ENCODE measurements around the gene SERPING1. TPM values are rescaled to one million over a fixed set of nuclear protein-coding genes. Genes with fewer than 3 reads are reported as not detected.

The SERPING1 gene
- total RNA-seq (ENCODE audit: unreplicated experiment) = 347 TPM
- long read RNA-seq, transcript SERPING1-201 (8 exons, 2,002 nt) = major isoform, 22 of 139 reads
- long read RNA-seq, partial matches to known transcripts = 102 of 139 reads
- long read RNA-seq, other reads (novel, unspliced or antisense) = 8 of 139 reads

- no peak for DNase-seq (ENCODE audit: low spot score)
- peaks cover 52% of the 10 kb centered on the region for H3K4me1 Mint-ChIP-seq (ENCODE audit: unreplicated experiment)
- no peak for TF ChIP-seq CTCF (IDR thresholded peaks at IDR 0.05; ENCODE audit: unreplicated experiment)
- peaks cover 22% of the 10 kb centered on the region for H3K36me3 Mint-ChIP-seq (ENCODE audit: low read depth, unreplicated experiment)
- H3K9me3 Mint-ChIP-seq (ENCODE audit: unreplicated experiment) = no peaks in the 10 kb centered on the region
- peaks cover 10% of the 10 kb centered on the region for H3K27me3 Mint-ChIP-seq (ENCODE audit: unreplicated experiment)
- peak within 1 kb of the TSS; percentile 96 for H3K27ac Mint-ChIP-seq (ENCODE audit: unreplicated experiment)
- peak within 1 kb of the TSS; percentile 92 for H3K4me3 Mint-ChIP-seq (ENCODE audit: unreplicated experiment)
Observed at GRCh38 chr11:57597461-57597915, at the start of gene SERPING1. Gene SERPING1, plus strand, starts transcription at chr11:57597685. Its CDS starts 586 bp downstream, at chr11:57598271.

- Mint-ChIP-seq H3K27me3 (ENCODE audit: unreplicated experiment) (peaks cover 4% of the 10 kb centered on the region), H3K36me3 (ENCODE audit: low read depth, unreplicated experiment) (peaks cover 28% of the 10 kb centered on the region), H3K27ac (ENCODE audit: unreplicated experiment) (no peak overlapping the region), H3K4me1 (ENCODE audit: unreplicated experiment) (peaks cover 2% of the 10 kb centered on the region), H3K9me3 (ENCODE audit: unreplicated experiment) (no peaks in the 10 kb centered on the region), H3K4me3 (ENCODE audit: unreplicated experiment) (no peak overlapping the region)
- no peak for DNase-seq (ENCODE audit: low spot score)
- no peak for TF ChIP-seq CTCF (IDR thresholded peaks at IDR 0.05; ENCODE audit: unreplicated experiment)
Observed at GRCh38 chr11:57547854-57548377, 49.6 kb upstream of the SERPING1 start.

GRCh38 chr11:57549983-57550382 lies 47.5 kb upstream of the SERPING1 start:
- no peak for DNase-seq (ENCODE audit: low spot score)
- Mint-ChIP-seq H3K36me3 (ENCODE audit: low read depth, unreplicated experiment) (peaks cover 32% of the 10 kb centered on the region), H3K9me3 (ENCODE audit: unreplicated experiment) (no peaks in the 10 kb centered on the region), H3K4me3 (ENCODE audit: unreplicated experiment) (no peak overlapping the region), H3K4me1 (ENCODE audit: unreplicated experiment) (no peaks in the 10 kb centered on the region), H3K27ac (ENCODE audit: unreplicated experiment) (no peak overlapping the region), H3K27me3 (ENCODE audit: unreplicated experiment) (peaks cover 4% of the 10 kb centered on the region)
- no peak for TF ChIP-seq CTCF (IDR thresholded peaks at IDR 0.05; ENCODE audit: unreplicated experiment)

- Mint-ChIP-seq H3K27me3 (ENCODE audit: unreplicated experiment) (peaks cover 4% of the 10 kb centered on the region), H3K9me3 (ENCODE audit: unreplicated experiment) (no peaks in the 10 kb centered on the region)
Observed at GRCh38 chr11:57551941-57552340, 45.5 kb upstream of the SERPING1 start.

More at GRCh38 chr11:57551941-57552340, 45.5 kb upstream of the SERPING1 start:
- Mint-ChIP-seq H3K4me3 (ENCODE audit: unreplicated experiment) (no peak overlapping the region), H3K4me1 (ENCODE audit: unreplicated experiment) (no peaks in the 10 kb centered on the region), H3K27ac (ENCODE audit: unreplicated experiment) (no peak overlapping the region), H3K36me3 (ENCODE audit: low read depth, unreplicated experiment) (peaks cover 43% of the 10 kb centered on the region)
- no peak for TF ChIP-seq CTCF (IDR thresholded peaks at IDR 0.05; ENCODE audit: unreplicated experiment)
- DNase-seq (ENCODE audit: low spot score) = no peak

All from endothelial cell (in vitro differentiated cells).